ENCODE results near the gene FER.

DNA sequence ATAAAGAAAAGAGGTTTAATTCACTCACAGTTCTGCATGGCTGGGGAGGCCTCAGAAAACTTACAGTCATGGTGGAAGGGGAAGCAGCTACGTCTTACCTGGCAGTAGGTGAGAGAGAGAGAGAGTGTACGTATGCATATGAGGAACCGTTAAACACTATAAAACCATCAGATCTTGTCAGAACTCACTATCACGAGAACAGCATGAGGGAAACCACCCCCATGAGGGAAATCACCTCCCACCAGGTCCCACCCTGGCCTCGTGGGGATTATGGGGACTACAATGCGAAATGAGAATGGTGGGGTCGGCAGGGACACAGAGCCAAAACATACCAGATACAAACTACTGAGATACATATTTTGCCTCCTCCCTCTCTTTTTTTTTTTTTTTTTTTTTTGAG lies 10.8 kb upstream of the FER start:
- TF ChIP-seq, protein P1, sequence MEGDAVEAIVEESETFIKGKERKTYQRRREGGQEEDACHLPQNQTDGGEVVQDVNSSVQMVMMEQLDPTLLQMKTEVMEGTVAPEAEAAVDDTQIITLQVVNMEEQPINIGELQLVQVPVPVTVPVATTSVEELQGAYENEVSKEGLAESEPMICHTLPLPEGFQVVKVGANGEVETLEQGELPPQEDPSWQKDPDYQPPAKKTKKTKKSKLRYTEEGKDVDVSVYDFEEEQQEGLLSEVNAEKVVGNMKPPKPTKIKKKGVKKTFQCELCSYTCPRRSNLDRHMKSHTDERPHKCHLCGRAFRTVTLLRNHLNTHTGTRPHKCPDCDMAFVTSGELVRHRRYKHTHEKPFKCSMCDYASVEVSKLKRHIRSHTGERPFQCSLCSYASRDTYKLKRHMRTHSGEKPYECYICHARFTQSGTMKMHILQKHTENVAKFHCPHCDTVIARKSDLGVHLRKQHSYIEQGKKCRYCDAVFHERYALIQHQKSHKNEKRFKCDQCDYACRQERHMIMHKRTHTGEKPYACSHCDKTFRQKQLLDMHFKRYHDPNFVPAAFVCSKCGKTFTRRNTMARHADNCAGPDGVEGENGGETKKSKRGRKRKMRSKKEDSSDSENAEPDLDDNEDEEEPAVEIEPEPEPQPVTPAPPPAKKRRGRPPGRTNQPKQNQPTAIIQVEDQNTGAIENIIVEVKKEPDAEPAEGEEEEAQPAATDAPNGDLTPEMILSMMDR (IDR thresholded peaks at IDR 0.05): no peak
- no peak for TF ChIP-seq POLR2A (IDR thresholded peaks at IDR 0.05)
